GM19372 (cell line): ENCODE data around the gene SCRN1.
A peak's percentile ranks its signal among the peaks of the same experiment; 100 is the strongest.

ENCODE experiments used
- ATAC-seq: cut with Tn5 transposase; IDR thresholded peaks from one replicate; pipeline ENCODE4 v1.9.1; 2021; ENCODE audit warnings: mild to moderate bottlenecking, low read depth, moderate library complexity; ENCODE audit not compliant: unreplicated experiment

Gene SCRN1

DNA sequence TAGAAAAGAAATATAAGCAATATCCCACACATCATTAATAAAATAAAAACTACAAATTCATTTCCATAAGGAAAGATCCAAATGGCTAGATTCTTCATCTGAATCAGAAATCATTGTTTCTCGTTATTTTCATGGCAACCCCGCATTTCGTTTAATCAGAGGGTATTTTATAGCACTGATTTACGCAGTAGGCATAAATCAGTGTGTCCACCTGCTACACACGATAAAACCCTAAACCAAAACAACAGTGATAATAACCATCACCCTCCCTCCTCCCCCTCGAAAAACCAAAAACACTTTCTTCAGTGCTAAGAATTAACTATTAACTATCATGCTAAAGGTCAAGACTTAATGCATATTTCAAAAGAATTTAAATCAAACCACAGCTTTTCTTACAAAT lies 20.4 kb upstream of the SCRN1 start:
- no peak for ATAC-seq

DNA sequence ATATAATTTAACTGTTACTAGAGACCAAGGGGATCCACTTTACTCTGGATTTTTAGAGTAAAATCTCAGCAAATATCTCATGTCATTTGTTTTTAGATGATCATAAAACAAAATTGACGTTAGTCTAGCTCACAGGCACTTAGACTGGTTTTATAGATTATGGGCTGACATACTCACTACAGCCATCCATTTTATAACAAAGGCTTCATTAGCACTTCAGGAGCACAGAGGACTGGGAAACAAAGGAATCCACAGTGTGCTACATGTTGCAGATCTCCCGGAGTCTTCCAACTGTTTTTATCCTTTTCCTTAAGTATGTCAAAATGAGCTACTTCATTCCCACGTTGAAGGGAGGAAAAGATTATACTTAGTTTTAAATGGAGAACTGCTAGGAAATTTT lies 15.9 kb upstream of the SCRN1 start:
- no peak for ATAC-seq

DNA sequence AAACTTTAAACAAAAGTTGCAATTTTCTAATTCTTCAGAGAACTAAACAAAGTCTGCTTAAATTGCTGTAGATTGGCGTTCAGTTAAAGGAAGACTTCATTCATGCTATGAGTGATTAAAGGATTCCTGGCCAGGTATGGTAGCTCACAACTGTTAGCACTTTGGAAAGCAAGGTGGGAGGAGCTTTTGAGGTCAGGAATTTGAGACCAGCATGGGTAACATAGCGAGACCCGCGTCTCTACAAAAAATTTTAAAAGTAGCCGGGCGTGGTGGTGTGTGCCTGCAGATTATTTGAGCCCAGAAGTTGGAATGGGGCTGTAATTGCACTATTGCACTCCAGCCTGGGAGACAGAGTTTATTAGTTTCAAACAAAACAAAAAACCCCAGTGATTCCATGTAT lies 13.5 kb upstream of the SCRN1 start:
- no peak for ATAC-seq

DNA sequence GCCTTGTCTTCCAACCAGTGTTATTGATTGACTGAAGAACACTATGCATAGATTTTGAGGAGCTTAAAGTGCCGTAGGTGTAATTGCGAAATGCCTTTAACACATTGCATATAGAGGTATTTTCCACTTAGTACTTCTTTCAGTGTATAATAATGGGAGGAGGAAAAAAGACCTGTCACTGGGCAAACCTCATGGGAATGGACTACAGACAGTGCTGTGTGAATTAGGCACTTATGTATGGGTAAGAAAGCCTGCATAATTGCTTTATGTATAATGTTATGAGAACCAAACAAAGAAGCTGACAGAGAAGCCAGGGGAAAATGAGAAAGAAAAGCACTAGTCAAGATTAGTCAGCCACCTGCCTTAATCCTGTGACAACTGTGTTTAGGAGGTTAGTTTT lies 12.4 kb upstream of the SCRN1 start:
- ATAC-seq: no peak

DNA sequence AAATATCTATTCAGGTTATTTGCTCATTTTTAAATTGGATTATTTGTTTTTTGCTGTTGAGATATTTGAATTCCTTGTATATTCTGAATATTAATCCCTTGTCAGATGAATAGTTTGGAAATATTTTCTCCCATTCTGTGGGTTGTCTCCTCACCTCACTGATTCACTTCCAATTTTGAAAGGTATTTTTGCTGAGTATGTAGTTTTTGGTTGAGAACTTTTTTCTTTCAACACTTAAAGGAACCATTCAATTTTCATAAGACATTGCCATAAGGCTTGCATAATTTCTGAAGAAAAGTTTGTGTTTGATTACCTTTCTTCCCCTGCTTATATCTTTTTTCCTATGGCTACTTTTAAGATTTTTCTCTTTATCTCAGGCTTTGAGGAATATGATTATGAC lies 8.9 kb upstream of the SCRN1 start:
- ATAC-seq: no peak

DNA sequence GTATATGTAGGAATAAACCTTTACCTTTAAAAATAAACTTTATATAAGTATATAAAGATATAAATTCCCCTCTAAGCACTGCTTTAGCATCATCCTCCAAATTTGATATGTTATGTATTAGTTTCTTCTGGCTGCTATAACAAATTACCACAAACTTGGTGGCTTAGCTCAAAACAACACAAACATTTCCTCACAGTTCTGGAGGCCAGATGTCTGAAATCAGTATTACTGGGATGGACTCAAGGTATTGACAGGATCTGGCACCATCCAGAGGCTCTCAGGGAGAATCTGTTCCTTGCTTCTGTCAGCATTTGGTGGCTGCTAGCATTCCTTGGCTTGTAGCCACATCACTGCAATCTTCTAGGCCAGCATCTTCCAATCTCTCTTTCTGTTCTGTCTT lies 6.7 kb upstream of the SCRN1 start:
- ATAC-seq: no peak

DNA sequence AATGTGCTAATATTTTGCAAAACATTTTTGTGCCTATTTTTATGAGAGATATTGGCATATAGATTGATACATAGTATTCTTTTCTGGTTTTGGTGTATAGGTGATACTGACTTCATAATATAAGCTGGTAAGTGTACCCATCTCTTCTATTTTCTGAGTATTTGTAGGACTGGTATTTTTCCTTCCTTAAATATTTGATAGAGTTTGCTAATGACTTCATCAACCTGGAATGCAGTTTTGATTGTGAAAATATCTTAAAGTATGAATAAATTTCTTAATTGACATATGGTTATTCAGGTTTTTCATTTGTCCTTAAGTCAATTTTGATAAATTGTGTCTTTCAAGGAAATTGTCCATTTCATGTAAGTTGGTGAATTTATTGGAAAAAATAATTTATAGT lies 6.1 kb upstream of the SCRN1 start:
- ATAC-seq: no peak

DNA sequence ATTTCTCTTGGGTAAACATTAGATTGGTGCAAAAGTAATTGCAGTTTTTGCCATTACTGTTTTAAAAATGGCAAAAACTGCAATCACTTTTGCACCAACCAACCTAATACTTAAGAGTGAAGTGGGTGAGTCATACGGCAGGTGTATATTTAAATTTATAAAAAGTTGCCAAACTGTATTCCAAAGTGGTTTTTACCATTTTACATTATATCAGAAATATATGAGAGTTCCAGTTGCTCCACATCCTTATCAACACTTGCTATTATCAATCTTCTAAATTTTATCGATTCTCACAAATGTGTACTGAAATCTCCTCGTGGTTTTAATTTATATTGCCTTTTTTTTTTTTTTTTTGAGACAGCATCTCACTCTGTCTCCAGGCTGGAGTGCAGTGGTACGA lies 3.5 kb upstream of the SCRN1 start:
- ATAC-seq: no peak

DNA sequence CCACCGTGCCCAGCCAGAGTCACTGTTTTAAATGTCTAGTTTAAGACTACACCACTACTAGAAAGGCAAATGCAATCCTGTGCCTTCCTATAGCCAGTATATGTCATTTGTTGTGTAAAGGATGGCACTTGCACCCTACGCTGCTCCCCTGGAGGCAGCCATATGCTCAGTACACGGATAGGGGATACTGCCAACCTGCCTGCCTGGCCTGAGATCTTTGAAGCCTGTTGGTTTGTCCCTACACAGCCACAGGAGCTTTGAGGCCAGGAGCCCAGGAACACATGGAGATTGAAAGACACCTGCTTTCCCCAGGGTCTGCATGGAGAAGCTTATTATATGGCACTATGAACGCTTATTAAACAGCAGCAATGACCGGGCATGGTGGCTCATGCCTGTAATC lies 2.3 kb upstream of the SCRN1 start:
- no peak for ATAC-seq

DNA sequence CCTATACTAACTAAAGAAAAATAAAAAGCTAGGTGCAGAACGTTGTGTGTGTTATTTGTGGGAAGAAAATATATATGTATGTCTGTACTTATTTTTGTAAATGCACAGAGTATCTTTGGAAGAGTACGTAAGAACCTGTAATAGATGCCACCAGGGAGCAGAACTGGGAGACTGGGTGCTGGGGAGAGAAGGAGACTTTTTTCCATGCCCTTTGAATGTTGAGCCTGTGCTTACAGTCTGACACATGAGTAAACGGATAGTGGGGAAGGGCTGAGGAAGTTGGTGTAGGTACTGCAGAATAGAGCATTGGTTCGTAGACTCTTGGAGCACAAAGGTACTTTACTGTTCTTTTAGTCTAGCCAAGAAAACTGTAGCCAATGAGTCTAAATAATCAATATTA lies 1.3 kb upstream of the SCRN1 start:
- ATAC-seq: no peak

DNA sequence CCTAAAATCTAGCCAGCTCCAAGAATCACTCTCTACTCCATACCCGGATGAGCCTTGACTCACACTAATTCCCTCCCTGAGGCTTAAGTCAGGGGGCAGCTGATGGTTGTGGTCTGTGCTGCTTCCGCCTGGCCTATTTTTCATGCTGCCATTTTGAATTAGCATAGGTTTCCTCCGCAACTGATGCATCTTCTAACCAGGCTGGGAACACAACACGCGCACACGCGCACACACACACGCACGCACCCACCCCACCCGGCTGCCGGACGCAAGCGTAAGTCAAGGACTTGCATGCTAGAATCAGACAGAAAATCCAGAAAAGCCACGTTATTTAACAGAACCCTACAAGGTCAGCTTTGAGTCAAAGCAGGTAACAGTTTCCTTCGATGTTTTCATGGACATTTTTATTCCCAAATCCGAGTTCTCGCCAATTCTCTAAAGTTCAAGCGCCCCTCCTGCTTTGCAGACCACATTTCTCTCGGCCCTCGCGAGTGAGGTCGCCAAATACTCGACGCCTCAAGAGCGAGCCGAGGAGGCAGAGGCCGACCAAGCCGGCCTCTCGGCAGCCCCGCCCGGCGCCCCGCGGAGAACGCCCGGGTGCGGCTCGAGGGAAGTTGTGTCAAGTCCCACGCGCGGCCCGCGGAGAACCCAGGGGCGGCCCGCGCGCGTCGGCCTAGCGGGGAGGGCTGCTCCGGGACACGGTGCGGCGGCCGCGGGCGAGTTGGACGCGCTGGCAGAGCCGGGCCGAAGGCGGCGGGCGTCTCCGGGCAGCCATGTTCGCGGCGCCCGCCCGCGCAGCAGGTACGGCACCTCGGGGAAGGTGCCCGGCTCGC lies 961 bp downstream of the SCRN1 start:
- ATAC-seq: peak; percentile 34

DNA sequence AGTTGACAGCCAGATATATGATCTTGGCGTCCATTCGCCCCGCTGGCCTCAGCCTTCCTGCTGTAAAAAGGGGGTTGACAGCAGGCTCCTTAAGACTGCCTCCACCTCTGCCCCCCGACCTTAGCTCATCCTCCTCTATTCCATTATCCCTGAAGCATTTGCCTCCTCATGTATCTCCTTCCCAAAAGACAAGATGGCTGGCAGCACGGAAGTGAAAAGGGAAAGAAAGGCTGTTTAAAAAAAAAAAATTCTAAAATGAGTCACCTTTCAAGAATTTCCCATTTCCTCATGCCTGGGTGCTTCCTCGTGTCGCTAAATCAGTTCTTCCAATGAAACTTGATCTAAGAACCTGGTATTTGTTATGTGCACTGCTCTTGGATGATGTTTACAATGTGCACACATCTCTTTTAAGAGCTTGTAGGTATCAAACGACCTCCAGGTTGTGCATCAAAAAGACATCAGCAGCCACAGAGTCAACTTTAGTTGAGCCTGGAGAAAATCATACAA lies 1.7 kb downstream of the SCRN1 start:
- no peak for ATAC-seq

DNA sequence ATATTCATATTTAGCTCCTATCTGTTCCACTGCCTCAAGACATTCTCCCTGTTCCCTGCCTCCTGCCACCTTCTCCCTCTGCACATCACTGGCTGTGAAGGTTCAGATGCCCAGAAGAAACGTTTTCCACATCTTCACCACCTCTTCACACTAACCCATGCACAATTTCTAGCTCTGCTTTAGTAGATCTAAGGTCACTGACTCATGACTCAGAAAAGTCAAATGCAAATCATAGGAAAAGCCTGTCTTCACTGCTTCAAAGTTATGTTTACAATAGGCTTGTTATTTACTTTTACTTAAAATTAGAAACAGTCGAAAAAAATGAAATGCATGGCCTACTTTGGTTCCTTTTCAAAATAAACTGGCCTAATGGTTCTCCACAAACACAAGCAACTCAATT lies 2.5 kb downstream of the SCRN1 start:
- no peak for ATAC-seq

DNA sequence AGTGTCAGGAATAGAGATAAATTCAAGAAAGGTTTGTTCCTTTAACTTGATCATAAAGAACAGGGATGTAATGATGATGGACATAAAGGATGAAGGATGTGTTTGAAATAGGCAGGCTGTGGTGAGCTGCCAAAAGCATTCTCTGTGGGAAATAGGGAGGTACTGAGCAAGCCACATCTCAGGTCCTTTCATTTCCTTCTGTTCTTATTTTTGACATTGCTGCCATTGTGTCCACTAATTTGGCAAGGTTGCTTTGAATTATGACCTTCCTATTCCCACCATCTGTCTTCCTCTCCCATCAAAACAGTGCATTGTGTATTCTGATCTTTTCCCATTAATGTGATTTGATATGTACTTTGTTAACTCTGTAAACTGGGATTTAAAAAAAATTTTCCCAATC lies 9.4 kb downstream of the SCRN1 start:
- ATAC-seq: no peak

DNA sequence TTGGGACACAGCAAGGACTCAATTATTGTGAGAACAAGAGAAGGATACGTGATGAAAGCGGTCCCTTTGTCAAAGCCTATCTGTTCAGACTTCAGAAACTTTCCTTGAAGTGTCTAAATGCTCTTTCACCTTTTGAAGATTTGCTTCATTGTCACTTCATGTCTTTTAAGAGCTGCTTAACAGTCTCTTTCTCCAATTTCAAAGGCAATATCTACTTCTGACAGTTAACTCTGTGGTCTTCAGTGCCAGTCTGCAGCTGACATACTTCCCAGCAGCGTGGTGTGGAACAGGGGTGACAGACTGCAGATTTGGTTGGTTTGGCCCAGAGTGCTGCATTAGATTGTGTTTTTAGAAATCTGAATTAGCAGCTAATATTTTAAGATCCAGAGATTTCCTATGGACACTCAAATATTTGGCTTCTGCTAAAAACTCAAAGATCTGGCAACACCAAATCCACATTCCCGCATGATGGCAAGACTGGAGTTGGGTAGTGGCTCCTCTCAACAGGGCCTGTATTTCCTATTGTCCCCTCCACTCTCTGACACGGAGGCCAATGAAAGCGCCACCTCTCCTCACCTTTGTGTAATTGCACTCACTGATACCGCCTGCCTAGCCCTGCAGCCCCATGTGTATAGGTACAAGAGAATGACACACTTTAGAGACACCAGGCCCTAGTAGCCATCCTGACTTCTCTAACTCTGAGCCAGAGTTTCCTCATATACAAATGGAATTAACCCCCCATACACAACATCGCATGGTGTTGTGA lies 11.5 kb downstream of the SCRN1 start:
- no peak for ATAC-seq

DNA sequence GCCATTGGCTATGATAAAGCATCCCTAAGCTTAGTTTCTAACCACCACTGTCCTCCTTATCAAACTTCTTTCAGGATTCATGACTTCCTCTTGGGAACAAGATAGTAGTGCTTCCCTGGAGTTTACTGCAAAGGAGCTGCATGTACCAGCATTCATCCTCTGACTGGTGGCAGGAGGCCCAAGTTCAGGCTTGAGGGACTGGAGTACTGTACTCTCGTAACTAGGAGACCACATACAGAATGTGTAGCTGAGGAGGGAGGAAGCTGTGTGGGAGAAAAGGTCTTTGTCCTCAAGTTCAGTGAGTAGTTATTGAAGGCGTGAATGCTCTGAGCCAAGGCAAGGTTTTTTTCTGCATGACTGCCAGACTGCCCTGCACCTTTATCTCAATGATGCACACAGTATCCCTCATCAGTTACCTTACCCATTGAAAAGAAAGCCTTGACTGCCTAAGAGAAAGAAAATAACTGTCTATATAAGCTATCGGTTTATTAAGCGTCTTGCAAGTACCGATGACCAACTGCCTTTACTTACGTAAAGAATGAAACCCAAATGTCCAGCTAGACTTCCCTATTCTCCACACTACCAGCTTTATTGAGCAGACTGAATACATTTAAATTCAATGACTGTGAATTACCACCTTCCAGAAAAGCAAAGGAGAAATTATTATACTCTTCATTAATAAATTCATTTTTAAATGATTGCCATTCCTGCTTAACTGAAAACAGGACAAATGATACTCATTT lies 12.8 kb downstream of the SCRN1 start:
- no peak for ATAC-seq

DNA sequence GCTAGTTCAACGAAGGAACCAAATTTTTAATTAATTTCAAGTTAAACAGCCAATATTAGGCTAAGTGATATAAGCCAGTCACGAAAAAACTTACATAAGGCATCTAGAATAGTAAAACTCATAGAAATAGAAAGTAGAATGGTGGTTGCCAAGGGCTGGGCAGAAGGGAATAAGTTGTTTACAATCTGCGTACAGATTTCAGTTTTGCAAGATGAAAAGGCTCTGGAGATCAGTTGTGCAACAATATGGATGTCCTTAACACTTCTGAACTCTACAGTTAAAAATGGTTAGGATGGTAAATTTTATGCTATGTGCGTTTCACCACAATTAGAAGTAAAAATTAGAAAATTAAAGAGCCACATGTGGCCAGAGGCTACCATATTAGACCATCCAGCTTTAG lies 13.3 kb downstream of the SCRN1 start:
- no peak for ATAC-seq

DNA sequence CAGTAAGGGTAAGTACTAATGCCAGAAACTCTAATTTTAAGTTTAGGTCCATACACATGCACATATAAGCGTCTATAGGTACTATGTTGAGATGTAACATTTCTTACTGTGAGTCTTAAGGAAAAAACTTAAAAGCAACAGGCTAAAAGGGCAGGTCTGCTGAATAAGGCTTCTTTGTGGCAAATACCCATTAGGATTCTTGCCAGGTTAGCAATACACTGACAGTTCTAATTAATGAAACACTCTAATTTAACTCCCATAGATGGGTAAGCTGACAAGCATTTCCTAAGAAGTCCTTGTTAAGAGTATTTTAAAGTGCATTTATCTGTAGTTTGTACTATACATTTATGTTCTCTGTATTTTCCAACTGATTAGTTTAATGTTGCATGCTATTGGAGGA lies 14.0 kb downstream of the SCRN1 start:
- ATAC-seq: no peak

DNA sequence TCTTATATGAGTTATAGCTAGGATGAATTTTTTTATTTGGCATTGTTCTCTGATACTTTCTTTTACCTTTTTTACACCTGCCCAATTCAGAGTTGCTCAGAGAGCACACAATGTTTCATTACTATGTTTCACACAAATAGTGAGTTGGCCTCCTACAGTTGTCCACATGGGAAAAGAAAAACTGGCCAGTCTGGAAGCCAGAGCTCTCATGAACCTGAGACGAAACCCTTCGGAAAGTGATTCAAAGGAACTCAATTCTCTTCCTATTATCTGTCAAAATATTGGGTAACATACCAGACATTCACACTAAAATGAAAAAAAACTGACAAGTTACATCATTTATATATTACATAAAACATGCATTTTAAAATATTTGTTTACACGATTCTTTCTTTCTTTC lies 15.3 kb downstream of the SCRN1 start:
- ATAC-seq: no peak

DNA sequence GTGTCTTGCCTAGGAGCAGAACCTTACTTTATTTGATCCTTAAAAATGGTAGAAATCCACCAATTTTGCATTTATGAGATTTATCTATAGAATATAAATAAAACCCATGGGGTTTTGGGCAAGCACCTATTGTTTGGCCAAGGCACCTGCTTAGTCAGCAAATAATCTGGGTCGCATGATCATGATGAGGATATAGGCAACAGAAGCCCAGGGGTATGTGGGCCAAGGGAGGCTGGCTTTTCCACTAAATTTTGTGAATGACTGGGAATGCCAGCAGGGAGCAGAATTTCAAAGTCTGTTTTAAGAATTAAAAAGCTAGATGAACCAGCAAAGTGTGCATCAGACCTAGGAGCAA lies 17.3 kb downstream of the SCRN1 start:
- ATAC-seq: no peak

DNA sequence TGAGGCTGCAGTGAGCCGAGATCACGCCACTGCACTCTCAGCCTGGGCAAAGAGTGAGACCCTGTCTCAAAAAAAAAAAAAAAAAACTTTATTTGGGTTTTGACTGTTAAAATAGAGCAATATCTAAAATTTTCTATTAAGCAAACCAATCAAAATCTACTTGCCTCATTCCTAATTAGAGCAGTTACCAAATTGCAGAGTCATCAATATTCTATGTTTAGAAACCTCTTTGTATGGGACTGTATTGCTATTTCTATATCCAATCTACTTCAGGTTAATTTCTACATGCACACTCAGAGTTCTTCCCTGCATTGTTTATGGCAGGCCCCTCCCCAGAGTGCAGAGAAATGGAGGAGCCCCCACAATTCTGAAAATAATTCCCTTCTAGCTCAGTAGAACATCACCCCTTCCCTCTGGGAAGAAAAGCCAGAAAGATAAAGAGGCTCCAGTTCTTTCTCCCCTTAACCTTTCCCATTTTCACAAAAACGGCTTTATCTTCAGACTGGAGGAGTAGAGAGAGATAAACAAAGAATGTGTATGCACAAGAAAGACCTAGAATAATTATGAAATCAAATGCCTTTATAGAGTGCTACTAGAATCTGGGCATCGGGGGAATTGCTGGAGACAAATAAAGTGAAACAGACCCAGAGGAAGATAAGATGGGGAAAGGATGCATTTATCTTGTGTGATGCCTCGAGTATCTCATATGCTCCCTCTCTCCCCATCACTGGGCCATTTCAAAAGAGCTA lies 17.9 kb downstream of the SCRN1 start:
- ATAC-seq: no peak
